ENCODE data around the gene SERPINA10. TPM values are rescaled to one million over a fixed set of nuclear protein-coding genes. Genes with fewer than 3 reads are reported as not detected.

Gene SERPINA10
- total RNA-seq, 1 donor from 2014 or later = not detected

GRCh38 chr14:94295360-94296180, 2.5 kb upstream of the SERPINA10 start:
- peaks cover 54% of the 10 kb centered on the region for H3K27me3 ChIP-seq (ENCODE audit: low read depth)
- no peak for DNase-seq
- no peak overlapping the region for H3K4me3 ChIP-seq
- H3K36me3 ChIP-seq = no peaks in the 10 kb centered on the region
- no peaks in the 10 kb centered on the region for H3K9me3 ChIP-seq (replicated peaks)
- no peak overlapping the region for H3K27ac ChIP-seq (replicated peaks)
- TF ChIP-seq CTCF (IDR thresholded peaks at IDR 0.05; ENCODE audit: borderline replicate concordance) = no peak
- intact Hi-C loops (cut with micrococcal nuclease) = no loop called here
- no peaks in the 10 kb centered on the region for H3K4me1 ChIP-seq

- intact Hi-C loops (cut with micrococcal nuclease) = no loop called here
- Histone ChIP-seq H3K27me3 (ENCODE audit: low read depth) (peaks cover 64% of the 10 kb centered on the region), H3K4me3 (no peak overlapping the region), H3K9me3 (replicated peaks) (no peaks in the 10 kb centered on the region), H3K4me1 (no peaks in the 10 kb centered on the region), H3K27ac (replicated peaks) (no peak overlapping the region), H3K36me3 (no peaks in the 10 kb centered on the region)
- TF ChIP-seq CTCF (IDR thresholded peaks at IDR 0.05; ENCODE audit: borderline replicate concordance) = no peak
- DNase-seq = no peak
Observed at GRCh38 chr14:94293578-94293924, 483 bp upstream of the SERPINA10 start.

GRCh38 chr14:94292526-94292871, 569 bp downstream of the SERPINA10 start:
- no peak overlapping the region for H3K27ac ChIP-seq (replicated peaks)
- H3K9me3 ChIP-seq (replicated peaks) = no peaks in the 10 kb centered on the region
- peaks cover 60% of the 10 kb centered on the region for H3K27me3 ChIP-seq (ENCODE audit: low read depth)
- DNase-seq = no peak
- no peaks in the 10 kb centered on the region for H3K36me3 ChIP-seq
- TF ChIP-seq CTCF (IDR thresholded peaks at IDR 0.05; ENCODE audit: borderline replicate concordance) = no peak
- H3K4me3 ChIP-seq = no peak overlapping the region
- no peaks in the 10 kb centered on the region for H3K4me1 ChIP-seq
- intact Hi-C loops (cut with micrococcal nuclease) = no loop called here

- TF ChIP-seq CTCF (IDR thresholded peaks at IDR 0.05; ENCODE audit: borderline replicate concordance) = no peak
- no peak for DNase-seq
- no peak overlapping the region for H3K27ac ChIP-seq (replicated peaks)
- H3K36me3 ChIP-seq = no peaks in the 10 kb centered on the region
- H3K4me3 ChIP-seq = no peak overlapping the region
- no peaks in the 10 kb centered on the region for H3K9me3 ChIP-seq (replicated peaks)
- H3K27me3 ChIP-seq (ENCODE audit: low read depth) = peaks cover 62% of the 10 kb centered on the region
- intact Hi-C loops (cut with micrococcal nuclease) = no loop called here
- no peaks in the 10 kb centered on the region for H3K4me1 ChIP-seq
Observed at GRCh38 chr14:94291906-94292525, 1.1 kb downstream of the SERPINA10 start.

GRCh38 chr14:94291159-94291905, 1.7 kb downstream of the SERPINA10 start:
- Histone ChIP-seq H3K36me3 (no peaks in the 10 kb centered on the region), H3K9me3 (replicated peaks) (no peaks in the 10 kb centered on the region), H3K27ac (replicated peaks) (no peak overlapping the region), H3K27me3 (ENCODE audit: low read depth) (peaks cover 58% of the 10 kb centered on the region), H3K4me3 (no peak overlapping the region), H3K4me1 (no peaks in the 10 kb centered on the region)
- intact Hi-C loops (cut with micrococcal nuclease) = no loop called here
- TF ChIP-seq CTCF (IDR thresholded peaks at IDR 0.05; ENCODE audit: borderline replicate concordance) = no peak
- DNase-seq = no peak
